Caco-2 (cell line): ENCODE measurements around the gene SLC35E4. TPM values are rescaled to one million over a fixed set of nuclear protein-coding genes. Genes with fewer than 3 reads are reported as not detected.

Experiments used
- BruUV-seq: library from RNA; stranded (reverse); fragments of 400-500 nt; replicated peaks from 2 replicates; lab custom pipeline; 2021; lab: Mats Ljungman, UMichigan
- CTCF ChIA-PET: fragments of 300-600 bp; sonication (Branson Sonifier 250); formaldehyde crosslinking; loops from one replicate; lab custom pipeline; 2022; ENCODE audit warnings: antibody characterized with exemption; lab: Charles Lee
- POLR2A ChIA-PET: fragments of 300-600 bp; sonication (Branson Sonifier 250); formaldehyde crosslinking; loops from one replicate; lab custom pipeline; 2022; ENCODE audit warnings: antibody characterized with exemption; lab: Charles Lee
- DNase-seq, 2 experiments: peaks; one replicate each; pipeline versions ENCODE4 v3.0.0 to v3.0.0-alpha.2; 2020 to 2022
- H3K27me3 ChIP-seq: replicated peaks from 2 replicates; pipeline ENCODE4 v1.6.0; 2011; ENCODE audit warnings: low read length; ENCODE audit not compliant: control insufficient read depth, insufficient read depth
- H3K36me3 ChIP-seq: 2 replicates; pipeline ENCODE4 v1.5.1; 2011; ENCODE audit warnings: low read length; ENCODE audit not compliant: control insufficient read depth, insufficient read depth
- H3K4me1 ChIP-seq: fragments of 250-450 bp; sonication (Bioruptor Pico); 2 replicates; pipeline ENCODE4 v1.5.1; 2020; ENCODE audit warnings: mild to moderate bottlenecking
- H3K4me3 ChIP-seq: 2 replicates; pipeline ENCODE4 v1.5.1; 2011; ENCODE audit warnings: low read depth, mild to moderate bottlenecking, control low read depth, low read length
- H3K9me3 ChIP-seq: fragments of 250-450 bp; sonication (Bioruptor Pico); 2 replicates; pipeline ENCODE4 v1.5.1; 2020; ENCODE audit warnings: mild to moderate bottlenecking, moderate library complexity
- H3K27ac Mint-ChIP-seq: one replicate; pipeline ENCODE4 v1.8.0; 2022; ENCODE audit warnings: mixed read lengths; ENCODE audit not compliant: unreplicated experiment
- H3K27me3 Mint-ChIP-seq: one replicate; pipeline ENCODE4 v1.8.0; 2022; ENCODE audit warnings: mixed read lengths; ENCODE audit not compliant: insufficient read depth, unreplicated experiment
- H3K36me3 Mint-ChIP-seq: one replicate; pipeline ENCODE4 v1.8.0; 2022; ENCODE audit warnings: mild to moderate bottlenecking, mixed read lengths; ENCODE audit not compliant: insufficient read depth, unreplicated experiment
- H3K4me1 Mint-ChIP-seq: one replicate; pipeline ENCODE4 v1.8.0; 2022; ENCODE audit warnings: low read depth, mixed read lengths; ENCODE audit not compliant: unreplicated experiment
- H3K4me3 Mint-ChIP-seq: one replicate; pipeline ENCODE4 v1.8.0; 2022; ENCODE audit warnings: mild to moderate bottlenecking, moderate library complexity, mixed read lengths; ENCODE audit not compliant: unreplicated experiment
- H3K9me3 Mint-ChIP-seq: one replicate; pipeline ENCODE4 v1.8.0; 2022; ENCODE audit warnings: mixed read lengths; ENCODE audit not compliant: unreplicated experiment
- intact Hi-C: fragments of 100-400 bp; cut with micrococcal nuclease; formaldehyde crosslinking; loops from one replicate; pipeline ENCODE4 v1.10.0; 2022; ENCODE audit not compliant: unreplicated experiment
- total RNA-seq: library from RNA; stranded (reverse); gene quantifications from 2 replicates; pipeline ENCODE4 v1.2.3, GENCODE V29; 2022
- TF ChIP-seq, protein P1 (sequence below), 2 experiments: fragments of 200-600 bp in 1 of 2; IDR thresholded peaks; 1 replicate in 1 of 2; 2 replicates in 1 of 2; pipeline versions ENCODE4 v1.5.1 to v1.8.0; 2011 to 2022; ENCODE audit warnings: antibody characterized with exemption in 1 of 2, control low read depth in 1 of 2, inconsistent platforms in 1 of 2, low read depth in 1 of 2, low read length in 1 of 2, mild to moderate bottlenecking in 1 of 2, moderate library complexity in 1 of 2; ENCODE audit not compliant: insufficient read depth in 1 of 2, severe bottlenecking in 1 of 2, unreplicated experiment in 1 of 2

SLC35E4 gene
- total RNA-seq, 1 experiment from 2014 or later, result 0.27 TPM

DNA sequence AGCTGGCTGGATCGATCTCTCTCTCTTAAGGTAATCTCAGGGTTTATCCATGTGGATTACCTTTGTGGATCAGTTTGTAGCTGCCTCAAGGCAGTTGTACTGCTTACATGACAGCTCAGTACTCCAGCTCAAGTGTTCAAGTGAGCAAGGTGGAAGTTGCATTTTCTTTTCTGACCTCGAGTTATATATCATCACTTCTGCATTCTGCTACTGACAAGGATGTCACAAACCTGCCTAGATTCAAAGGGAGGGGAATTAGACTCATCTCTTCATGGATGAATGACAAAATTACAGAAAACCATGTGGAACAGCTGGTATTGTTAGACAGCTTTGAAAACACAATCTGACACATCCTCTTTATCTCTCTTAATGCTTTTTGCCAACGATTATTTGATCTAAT, 34.7 kb upstream of the SLC35E4 start:
- Mint-ChIP-seq H3K27me3 (no peaks in the 10 kb centered on the region), H3K9me3 (no peaks in the 10 kb centered on the region), H3K27ac (no peak overlapping the region), H3K4me3 (no peak overlapping the region), H3K36me3 (no peaks in the 10 kb centered on the region), H3K4me1 (no peaks in the 10 kb centered on the region)
- ChIA-PET CTCF (no interaction called here), POLR2A (no interaction called here)
- BruUV-seq, result no TSS peak
- TF ChIP-seq, protein P1, sequence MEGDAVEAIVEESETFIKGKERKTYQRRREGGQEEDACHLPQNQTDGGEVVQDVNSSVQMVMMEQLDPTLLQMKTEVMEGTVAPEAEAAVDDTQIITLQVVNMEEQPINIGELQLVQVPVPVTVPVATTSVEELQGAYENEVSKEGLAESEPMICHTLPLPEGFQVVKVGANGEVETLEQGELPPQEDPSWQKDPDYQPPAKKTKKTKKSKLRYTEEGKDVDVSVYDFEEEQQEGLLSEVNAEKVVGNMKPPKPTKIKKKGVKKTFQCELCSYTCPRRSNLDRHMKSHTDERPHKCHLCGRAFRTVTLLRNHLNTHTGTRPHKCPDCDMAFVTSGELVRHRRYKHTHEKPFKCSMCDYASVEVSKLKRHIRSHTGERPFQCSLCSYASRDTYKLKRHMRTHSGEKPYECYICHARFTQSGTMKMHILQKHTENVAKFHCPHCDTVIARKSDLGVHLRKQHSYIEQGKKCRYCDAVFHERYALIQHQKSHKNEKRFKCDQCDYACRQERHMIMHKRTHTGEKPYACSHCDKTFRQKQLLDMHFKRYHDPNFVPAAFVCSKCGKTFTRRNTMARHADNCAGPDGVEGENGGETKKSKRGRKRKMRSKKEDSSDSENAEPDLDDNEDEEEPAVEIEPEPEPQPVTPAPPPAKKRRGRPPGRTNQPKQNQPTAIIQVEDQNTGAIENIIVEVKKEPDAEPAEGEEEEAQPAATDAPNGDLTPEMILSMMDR (IDR thresholded peaks at IDR 0.05; ENCODE audit: insufficient read depth in 1 of 2, low read depth in 1 of 2, low read length in 1 of 2, severe bottlenecking in 1 of 2, unreplicated experiment in 1 of 2), result no peak
- intact Hi-C loops, result no loop called here
- H3K36me3 ChIP-seq, result no peaks in the 10 kb centered on the region
- no peak for DNase-seq
- no peaks in the 10 kb centered on the region for H3K9me3 ChIP-seq
- H3K4me3 ChIP-seq, result no peak overlapping the region
- peaks cover 7% of the 10 kb centered on the region for H3K4me1 ChIP-seq
- no peaks in the 10 kb centered on the region for H3K27me3 ChIP-seq

GRCh38 chr22:30601464-30601863, 34.1 kb upstream of the SLC35E4 start:
- H3K9me3 Mint-ChIP-seq, result no peaks in the 10 kb centered on the region
- peaks cover under 1% of the 10 kb centered on the region for H3K36me3 Mint-ChIP-seq
- no TSS peak for BruUV-seq
- Histone ChIP-seq H3K9me3 (no peaks in the 10 kb centered on the region), H3K36me3 (no peaks in the 10 kb centered on the region), H3K27me3 (no peaks in the 10 kb centered on the region), H3K4me1 (peaks cover 11% of the 10 kb centered on the region), H3K4me3 (no peak overlapping the region)
- no peaks in the 10 kb centered on the region for H3K27me3 Mint-ChIP-seq
- H3K4me1 Mint-ChIP-seq, result no peaks in the 10 kb centered on the region
- H3K27ac Mint-ChIP-seq, result no peak overlapping the region
- TF ChIP-seq, protein P1 (IDR thresholded peaks at IDR 0.05; ENCODE audit: insufficient read depth in 1 of 2, low read depth in 1 of 2, low read length in 1 of 2, severe bottlenecking in 1 of 2, unreplicated experiment in 1 of 2), result no peak
- no peak for DNase-seq
- ChIA-PET POLR2A (interaction anchor here (0.9 kb wide), 1 partner anchor 10 kb away, joined by 3 read pairs; the partner anchor contains the start of gene PES1), CTCF (interaction anchor here (0.5 to 1.0 kb wide), 11 partner anchors 10 to 320 kb away, joined by 3 to 7 read pairs (median 3); partner anchors contain the start of gene GAL3ST1)
- H3K4me3 Mint-ChIP-seq, result no peak overlapping the region
- intact Hi-C loops, result no loop called here

GRCh38 chr22:30602049-30602448, 33.5 kb upstream of the SLC35E4 start:
- no peaks in the 10 kb centered on the region for H3K9me3 ChIP-seq
- no peak overlapping the region for H3K4me3 ChIP-seq
- TF ChIP-seq, protein P1 (IDR thresholded peaks at IDR 0.05; ENCODE audit: insufficient read depth in 1 of 2, low read depth in 1 of 2, low read length in 1 of 2, severe bottlenecking in 1 of 2, unreplicated experiment in 1 of 2), result peak; percentile 46
- ChIA-PET POLR2A (interaction anchor here (0.9 kb wide), 1 partner anchor 10 kb away, joined by 3 read pairs; the partner anchor contains the start of gene PES1), CTCF (interaction anchor here (0.5 to 1.0 kb wide), 12 partner anchors 11 to 320 kb away, joined by 3 to 7 read pairs (median 3); partner anchors contain the start of gene GAL3ST1)
- no peaks in the 10 kb centered on the region for H3K27me3 Mint-ChIP-seq
- H3K9me3 Mint-ChIP-seq, result no peaks in the 10 kb centered on the region
- peaks cover 2% of the 10 kb centered on the region for H3K4me1 Mint-ChIP-seq
- intact Hi-C loops, result loop anchor here (1.0 kb wide), 1 partner anchor 47 kb away; no protein-coding TSS in a partner anchor
- no peaks in the 10 kb centered on the region for H3K27me3 ChIP-seq
- no peak overlapping the region for H3K27ac Mint-ChIP-seq
- peaks cover 6% of the 10 kb centered on the region for H3K36me3 Mint-ChIP-seq
- no TSS peak for BruUV-seq
- no peaks in the 10 kb centered on the region for H3K36me3 ChIP-seq
- DNase-seq, result peak in 1 of 2 experiments; percentile 37
- peaks cover 11% of the 10 kb centered on the region for H3K4me1 ChIP-seq
- no peak overlapping the region for H3K4me3 Mint-ChIP-seq
